D721Med (cell line): ENCODE measurements around the gene CSNK1G3.

Experiments used
- DNase-seq: peaks from one replicate; pipeline ENCODE4 v3.0.0; 2011; ENCODE audit warnings: low spot score; ENCODE audit not compliant: insufficient read length
- FAIRE-seq: peaks from 2 replicates; lab custom pipeline; 2011; peaks lifted over from hg19 to GRCh38; lab: Jason Lieb, UNC
- TF ChIP-seq, protein P1 (sequence below): IDR thresholded peaks from 2 replicates; pipeline ENCODE4 v1.5.1; 2012; ENCODE audit warnings: mild to moderate bottlenecking, control low read depth; ENCODE audit not compliant: insufficient read depth; ENCODE audit errors: missing control alignments

The CSNK1G3 gene

DNA sequence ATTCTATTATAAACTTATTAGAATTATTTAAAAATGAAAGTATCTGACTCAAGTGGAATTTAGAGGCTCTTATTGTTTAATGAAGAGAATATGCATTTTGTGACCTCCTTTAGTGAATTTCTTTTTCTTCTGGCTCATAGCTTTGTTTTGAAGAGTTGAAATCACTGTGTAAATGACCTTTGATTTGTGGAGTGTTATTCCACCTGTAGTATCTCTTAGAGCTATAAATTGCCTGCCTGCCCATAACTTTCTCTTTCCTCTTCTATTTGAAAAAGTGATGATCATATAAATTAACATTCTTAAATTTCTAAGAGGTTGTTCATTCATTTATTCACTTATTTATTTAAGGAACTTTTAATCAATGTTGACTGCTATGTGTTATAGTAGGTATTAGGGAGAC lies 16.1 kb downstream of the CSNK1G3 start:
- DNase-seq (no peak), FAIRE-seq (no peak)
- TF ChIP-seq, protein P1, sequence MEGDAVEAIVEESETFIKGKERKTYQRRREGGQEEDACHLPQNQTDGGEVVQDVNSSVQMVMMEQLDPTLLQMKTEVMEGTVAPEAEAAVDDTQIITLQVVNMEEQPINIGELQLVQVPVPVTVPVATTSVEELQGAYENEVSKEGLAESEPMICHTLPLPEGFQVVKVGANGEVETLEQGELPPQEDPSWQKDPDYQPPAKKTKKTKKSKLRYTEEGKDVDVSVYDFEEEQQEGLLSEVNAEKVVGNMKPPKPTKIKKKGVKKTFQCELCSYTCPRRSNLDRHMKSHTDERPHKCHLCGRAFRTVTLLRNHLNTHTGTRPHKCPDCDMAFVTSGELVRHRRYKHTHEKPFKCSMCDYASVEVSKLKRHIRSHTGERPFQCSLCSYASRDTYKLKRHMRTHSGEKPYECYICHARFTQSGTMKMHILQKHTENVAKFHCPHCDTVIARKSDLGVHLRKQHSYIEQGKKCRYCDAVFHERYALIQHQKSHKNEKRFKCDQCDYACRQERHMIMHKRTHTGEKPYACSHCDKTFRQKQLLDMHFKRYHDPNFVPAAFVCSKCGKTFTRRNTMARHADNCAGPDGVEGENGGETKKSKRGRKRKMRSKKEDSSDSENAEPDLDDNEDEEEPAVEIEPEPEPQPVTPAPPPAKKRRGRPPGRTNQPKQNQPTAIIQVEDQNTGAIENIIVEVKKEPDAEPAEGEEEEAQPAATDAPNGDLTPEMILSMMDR: no peak

DNA sequence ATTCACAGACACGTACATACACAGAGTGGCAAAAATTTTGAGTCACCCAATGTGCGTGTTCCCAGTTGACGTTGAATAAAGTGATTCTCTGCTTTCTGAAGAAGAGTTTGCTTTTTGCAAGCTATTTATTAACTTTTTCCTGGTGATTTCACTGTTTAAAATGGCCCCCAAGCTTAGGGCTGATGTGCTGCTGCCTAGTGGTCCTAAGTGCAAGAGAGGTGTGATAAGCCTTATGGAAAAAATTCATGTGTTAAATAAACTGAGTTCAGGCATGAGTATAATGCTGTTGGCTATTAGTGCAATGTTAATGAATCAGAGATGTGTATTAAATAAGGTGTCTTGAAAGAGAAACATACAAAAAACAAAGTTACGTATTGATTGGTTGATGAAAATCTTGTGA lies 16.9 kb downstream of the CSNK1G3 start:
- FAIRE-seq (no peak), DNase-seq (no peak)
- TF ChIP-seq, protein P1: no peak

DNA sequence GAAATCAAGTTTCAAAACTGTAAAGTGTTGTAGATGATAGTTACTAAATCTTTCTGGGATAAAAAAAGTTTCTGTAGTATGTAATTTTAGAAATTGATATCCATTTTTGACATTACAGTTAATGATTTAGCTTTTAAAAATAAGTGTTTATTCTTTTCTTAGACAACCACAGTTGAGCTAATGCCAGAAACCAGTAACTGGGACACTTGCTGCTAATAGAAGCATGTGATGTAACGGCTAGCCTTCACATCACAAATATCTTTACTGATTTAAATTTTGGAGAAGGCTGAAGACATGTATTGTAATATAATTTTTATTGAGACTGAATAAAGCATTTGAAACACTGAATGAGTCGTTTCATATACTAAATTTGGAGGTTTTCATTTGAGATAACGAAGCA lies 18.8 kb downstream of the CSNK1G3 start:
- no peak for DNase-seq
- no peak for FAIRE-seq
- TF ChIP-seq, protein P1: no peak

DNA sequence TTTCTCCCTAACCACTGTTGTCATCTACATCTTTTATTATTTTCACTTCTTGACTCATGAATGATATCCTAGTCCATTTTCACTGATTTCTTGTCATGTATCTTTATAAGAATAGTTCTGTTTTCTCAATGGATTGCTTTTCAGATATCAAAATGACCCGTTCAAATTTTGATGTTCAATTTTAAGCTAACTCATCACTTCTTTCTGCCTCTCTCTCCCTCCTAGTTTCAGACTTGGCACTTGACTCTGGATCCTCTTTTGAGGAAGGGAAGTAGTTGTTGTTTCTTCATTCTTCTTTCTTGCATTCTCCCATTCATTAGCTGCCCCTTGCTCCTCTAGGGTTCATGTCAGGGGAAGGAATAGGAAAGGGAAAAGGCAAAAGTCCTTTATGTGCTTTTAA lies 23.7 kb downstream of the CSNK1G3 start:
- DNase-seq (no peak), FAIRE-seq (peak; percentile 38)
- TF ChIP-seq, protein P1: no peak

DNA sequence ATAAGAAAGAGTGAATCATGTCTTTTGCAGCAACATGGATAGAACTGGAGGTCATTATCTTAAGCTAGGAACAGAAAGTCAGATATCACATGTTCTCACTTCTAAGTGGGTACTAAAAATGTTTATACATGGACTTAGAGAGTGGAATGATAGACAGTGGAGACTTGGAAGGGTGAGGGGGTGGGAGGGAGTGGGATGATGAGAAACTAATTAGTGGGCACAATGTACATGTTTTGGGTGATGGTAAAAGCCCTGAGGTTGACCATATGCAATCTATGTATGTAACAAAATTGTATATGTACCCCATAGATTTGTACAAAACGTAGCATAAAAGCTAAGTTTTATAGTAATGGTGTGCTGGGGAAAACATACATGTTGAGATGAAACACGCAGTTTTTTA lies 25.3 kb downstream of the CSNK1G3 start:
- FAIRE-seq (no peak), DNase-seq (no peak)
- TF ChIP-seq, protein P1: no peak

DNA sequence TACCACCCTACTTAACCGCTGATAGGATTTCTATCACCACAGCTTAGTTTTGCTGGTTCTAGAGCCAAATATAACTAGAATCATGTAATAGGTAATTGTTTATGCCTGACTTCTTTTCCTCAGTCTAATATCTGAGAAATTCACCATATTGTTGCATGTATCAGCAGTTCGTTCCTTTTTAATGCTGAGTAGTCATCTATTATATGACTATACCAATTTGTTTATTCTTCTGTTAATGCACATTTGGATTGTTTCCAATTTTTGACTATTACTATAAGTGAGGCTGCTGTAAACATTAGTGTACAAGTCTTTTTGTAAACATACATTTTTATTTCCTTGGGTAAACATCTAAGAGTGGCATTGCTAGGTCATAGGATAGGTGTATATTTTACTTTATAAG lies 25.9 kb downstream of the CSNK1G3 start:
- FAIRE-seq (peak; percentile 29), DNase-seq (no peak)
- TF ChIP-seq, protein P1: no peak

DNA sequence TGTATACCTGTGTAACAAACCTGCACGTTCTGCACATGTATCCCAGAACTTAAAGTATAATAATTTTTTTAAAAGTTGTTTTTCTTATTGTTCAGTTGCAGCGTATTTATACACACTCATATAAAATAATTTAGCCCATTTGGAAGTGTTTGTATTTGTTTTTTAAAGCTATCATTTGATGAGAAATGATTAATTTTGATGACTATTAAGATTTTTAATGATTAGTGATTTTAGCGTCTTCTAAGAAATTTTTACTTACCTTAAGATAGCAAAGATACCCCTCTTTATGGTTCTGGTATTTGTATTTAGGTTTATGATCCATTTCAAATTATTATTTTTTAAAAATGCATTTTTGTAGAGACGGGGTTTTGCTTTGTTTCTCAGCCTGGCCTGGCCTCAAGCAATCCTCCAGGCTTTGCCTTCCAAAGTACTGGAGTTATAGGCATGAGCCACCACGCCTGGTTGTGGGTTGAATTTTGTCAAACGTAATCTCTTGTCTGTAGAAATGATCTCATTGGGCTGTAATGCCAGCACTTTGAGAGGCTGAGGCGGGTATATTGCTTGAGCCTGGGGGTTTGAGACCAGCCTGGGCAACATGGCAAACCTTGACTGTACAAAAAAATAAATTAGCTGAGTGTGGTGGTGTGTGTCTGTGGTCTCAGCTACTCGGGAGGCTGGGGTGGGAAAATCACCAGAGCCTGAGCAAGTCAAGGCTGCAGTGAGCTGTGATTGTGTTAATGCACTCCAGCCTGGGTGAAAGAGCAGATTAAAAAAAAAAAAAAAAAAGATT lies 26.9 kb downstream of the CSNK1G3 start:
- DNase-seq (no peak), FAIRE-seq (no peak)
- TF ChIP-seq, protein P1: no peak
